LoVo (cell line): ENCODE data around the gene TRIM34.
"Not testable (repeated sequence)": the region's sequence is repeated elsewhere in the genome, so short reads cannot be mapped to it uniquely, and the experiment has no call there.

Experiments used
- DNase-seq: peaks from one replicate; pipeline ENCODE4 v3.0.0-alpha.2; 2016; ENCODE audit warnings: low spot score

TRIM34 gene, protein sequence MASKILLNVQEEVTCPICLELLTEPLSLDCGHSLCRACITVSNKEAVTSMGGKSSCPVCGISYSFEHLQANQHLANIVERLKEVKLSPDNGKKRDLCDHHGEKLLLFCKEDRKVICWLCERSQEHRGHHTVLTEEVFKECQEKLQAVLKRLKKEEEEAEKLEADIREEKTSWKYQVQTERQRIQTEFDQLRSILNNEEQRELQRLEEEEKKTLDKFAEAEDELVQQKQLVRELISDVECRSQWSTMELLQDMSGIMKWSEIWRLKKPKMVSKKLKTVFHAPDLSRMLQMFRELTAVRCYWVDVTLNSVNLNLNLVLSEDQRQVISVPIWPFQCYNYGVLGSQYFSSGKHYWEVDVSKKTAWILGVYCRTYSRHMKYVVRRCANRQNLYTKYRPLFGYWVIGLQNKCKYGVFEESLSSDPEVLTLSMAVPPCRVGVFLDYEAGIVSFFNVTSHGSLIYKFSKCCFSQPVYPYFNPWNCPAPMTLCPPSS

GRCh38 chr11:5624489-5625279, at the start of gene TRIM34:
Gene TRIM34, plus strand, starts transcription at chr11:5625001. Its CDS starts 7,331 bp downstream, at chr11:5632332.
- DNase-seq: peak; percentile 67

- no peak for DNase-seq
These were observed 49.6 kb upstream of the TRIM34 start for GRCh38 chr11:5575152-5575551.

DNA sequence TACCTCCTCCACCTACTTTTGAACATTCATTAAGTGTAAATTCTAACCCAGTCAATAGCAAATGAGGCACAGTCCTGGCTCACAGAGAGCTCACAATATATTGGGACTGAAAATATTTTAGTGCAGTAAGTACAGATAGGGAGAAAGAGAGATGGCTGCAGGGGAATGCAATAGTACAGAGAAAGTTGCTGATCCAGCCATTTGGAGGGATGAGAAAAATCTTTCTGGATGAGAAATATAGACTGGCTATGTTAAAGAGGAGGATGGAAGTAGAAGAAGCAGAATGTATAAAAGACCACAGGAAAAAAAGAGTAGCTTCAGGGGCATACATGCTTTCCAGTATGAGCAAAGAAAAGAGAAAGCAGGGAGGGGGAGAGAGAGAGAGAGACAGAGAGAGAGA, 47.7 kb upstream of the TRIM34 start:
- DNase-seq: no peak

- no peak for DNase-seq
These were observed 44.2 kb upstream of the TRIM34 start, which contains the start of gene OR52B6 for GRCh38 chr11:5580577-5580976. Gene OR52B6, plus strand, starts transcription at chr11:5580877. Its CDS starts 0 bp downstream, at chr11:5580877.

- DNase-seq: no peak
These were observed 43.8 kb upstream of the TRIM34 start for GRCh38 chr11:5581014-5581413.

DNA sequence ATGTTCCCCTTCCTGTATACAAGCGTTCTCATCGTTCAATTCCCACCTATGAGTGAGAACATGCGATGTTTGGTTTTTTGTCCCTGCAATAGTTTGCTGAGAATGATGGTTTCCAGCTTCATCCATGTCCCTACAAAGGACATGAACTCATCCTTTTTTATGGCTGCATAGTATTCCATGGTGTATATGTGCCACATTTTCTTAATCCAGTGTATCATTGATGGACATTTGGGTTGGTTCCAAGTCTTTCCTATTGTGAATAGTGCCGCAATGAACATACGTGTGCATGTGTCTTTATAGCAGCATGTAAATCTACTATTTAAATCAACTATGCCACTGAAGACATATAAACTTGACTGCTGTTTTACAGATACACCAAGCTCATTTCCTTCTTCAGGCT, 40.3 kb upstream of the TRIM34 start:
- DNase-seq: not testable (repeated sequence)

GRCh38 chr11:5589906-5590305, 34.9 kb upstream of the TRIM34 start:
- DNase-seq: not testable (repeated sequence)

DNA sequence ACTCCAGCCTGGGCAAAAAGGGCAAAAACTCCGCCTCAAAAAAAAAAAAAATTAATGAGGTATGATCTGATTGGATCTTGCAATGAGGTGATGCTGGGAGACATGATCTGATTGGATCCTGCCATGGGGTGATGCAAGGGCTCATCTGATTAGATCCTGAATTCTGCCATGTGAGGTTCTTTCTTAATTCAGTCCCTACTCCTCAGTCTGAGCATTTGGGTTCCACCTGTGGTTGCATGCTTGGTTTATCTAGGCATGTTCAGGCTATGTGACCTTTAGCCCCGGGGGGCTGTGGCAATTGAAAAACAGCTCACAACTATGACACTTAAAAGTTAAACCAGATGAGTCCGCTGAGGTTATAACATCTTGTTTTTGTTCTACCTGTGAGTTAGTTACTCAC, 33.2 kb upstream of the TRIM34 start:
- DNase-seq: no peak

- no peak for DNase-seq
These were observed 32.2 kb upstream of the TRIM34 start for GRCh38 chr11:5592615-5593014.

- no peak for DNase-seq
These were observed 31.7 kb upstream of the TRIM34 start for GRCh38 chr11:5593146-5593545.

DNA sequence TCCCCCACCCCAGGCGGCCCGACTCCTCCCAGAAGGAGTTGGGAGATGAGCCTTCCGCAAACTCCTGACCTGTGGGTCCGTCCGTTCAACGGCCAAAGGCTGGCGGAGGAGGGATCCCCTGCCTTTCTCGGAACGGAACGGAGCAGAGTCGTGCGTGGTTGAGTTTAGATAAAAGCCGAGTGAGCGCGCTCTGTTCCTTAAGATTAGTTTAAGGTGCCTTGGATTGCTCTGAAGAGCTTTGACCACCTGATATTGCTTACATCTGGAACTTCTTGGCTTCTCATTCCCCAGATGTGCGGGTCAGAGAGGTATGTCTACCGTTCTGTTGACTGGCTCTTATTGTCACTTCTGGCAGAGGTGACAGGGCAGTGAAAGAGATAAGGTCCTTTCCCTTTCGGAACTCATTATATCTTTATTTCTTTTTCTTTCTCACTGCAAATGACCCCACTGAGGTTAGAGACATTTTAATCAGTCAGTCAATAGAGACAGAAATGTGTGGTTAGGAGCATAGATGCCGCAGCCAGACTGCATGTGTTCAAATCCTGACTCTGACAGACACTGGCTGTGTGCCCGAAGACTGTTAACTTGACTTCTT, 28.1 kb upstream of the TRIM34 start, which contains the start of gene TRIM6:
Gene TRIM6 (plus strand): TSS at position 31 of the 595 bp plus-strand sequence. CDS start 261 bp downstream, at position 292.
- DNase-seq: peak; percentile 26

DNA sequence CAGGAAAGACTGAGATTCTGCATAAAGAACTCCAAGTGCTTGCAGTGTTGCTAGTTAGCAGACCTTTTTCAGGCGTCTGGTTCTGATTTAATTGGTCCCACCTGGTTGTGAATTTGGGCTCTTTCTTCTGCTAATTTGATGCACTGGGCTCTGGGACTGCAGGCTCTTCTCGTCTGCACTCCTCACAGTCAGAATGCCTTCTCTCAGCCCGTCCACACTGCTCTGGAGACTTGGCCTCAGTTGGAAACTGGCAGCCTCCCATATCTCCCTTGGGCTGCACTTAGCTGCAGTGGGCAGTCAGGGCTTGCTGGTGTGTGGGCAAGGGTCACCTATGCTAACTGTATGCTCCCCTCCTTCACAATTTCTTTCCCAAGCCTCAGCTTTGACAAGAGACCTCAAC, 26.8 kb upstream of the TRIM34 start:
- DNase-seq: no peak

GRCh38 chr11:5600374-5600851, 24.4 kb upstream of the TRIM34 start:
- peak; percentile 54 for DNase-seq

GRCh38 chr11:5602791-5603190, 22.0 kb upstream of the TRIM34 start:
- not testable (repeated sequence) for DNase-seq

DNA sequence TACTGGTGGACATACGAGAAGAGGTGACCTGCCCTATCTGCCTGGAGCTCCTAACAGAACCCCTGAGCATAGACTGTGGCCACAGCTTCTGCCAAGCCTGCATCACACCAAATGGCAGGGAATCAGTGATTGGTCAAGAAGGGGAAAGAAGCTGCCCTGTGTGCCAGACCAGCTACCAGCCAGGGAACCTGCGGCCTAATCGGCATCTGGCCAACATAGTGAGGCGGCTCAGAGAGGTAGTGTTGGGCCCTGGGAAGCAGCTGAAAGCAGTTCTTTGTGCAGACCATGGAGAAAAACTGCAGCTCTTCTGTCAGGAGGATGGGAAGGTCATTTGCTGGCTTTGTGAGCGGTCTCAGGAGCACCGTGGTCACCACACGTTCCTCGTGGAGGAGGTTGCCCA, 21.5 kb upstream of the TRIM34 start:
- no peak for DNase-seq

- no peak for DNase-seq
These were observed 19.9 kb upstream of the TRIM34 start for GRCh38 chr11:5604896-5605295.

GRCh38 chr11:5605849-5606248, 19.0 kb upstream of the TRIM34 start:
- DNase-seq: no peak

DNA sequence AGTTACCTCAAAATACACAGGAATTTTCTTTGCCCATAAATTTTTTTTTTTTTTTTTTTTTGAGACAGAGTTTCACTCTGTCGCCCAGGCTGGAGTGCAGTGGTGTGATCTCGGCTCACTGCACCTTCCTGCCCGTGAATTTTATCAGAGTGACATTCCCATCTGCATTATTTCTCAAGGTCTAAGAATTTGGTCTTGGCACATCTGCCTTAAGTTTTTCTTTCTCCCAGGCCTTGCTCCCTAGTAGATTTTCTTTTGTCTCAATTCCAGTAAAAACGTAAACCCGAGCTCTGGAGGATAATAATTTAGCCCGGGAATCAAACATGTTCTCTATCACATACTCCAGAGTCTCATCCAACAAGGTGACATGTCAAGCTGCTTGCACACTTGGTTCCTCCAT, 16.0 kb upstream of the TRIM34 start:
- DNase-seq: no peak

DNA sequence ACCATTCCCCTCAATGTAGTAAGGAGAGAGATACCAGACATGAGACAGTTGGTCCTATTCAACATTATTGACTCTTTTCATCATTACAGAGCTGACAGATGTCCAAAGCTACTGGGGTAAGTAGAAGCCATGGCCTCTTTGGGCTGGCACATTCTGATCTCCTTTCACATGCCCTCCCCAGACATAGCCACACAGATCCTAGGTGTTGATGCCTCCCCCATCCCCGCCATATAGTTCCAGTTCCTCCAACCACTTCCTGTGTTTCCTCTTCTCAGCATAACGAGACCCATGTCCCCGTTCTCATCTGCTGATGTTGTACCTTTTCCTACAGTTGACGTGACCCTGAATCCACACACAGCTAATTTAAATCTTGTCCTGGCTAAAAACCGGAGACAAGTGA, 14.4 kb upstream of the TRIM34 start:
- no peak for DNase-seq

DNA sequence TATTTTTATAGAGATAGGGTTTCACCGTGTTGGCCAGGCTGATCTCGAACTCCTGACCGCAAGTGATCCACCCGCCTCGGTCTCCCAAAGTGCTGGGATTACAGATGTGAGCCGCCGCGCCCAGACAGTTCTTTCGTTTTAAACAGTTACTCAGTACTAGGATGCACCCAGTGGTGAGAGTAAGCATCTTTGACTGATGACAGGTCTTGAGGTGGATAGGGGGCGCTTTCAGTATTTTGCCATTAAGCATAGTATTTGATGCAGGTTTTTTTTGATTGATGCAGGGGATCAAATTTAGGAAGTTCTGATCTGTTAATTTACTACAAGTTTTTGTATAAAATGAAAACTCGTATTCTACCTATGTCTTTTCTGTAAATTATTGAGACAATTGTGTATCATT, 13.2 kb upstream of the TRIM34 start:
- no peak for DNase-seq

DNA sequence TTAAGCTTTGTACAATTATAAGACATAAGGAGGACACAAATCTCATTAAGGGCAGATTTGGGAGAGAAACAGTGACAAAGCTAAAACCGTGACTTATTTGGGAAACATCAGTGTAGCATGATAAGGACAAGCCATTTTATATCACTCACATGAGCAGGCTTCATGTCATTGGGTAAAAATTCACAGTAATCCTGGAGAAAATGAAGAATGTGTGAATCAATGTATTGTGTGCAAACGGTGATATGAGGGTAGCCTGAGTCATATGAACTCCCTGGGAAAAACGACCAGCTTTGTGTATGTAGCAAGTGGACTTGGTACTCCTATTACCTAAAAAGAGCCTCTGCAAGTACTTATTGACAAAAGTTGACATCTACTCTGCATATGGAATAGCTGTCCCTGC, 6.0 kb upstream of the TRIM34 start:
- DNase-seq: no peak
